ENCODE data around the gene HRH1. TPM values are rescaled to one million over a fixed set of nuclear protein-coding genes. Genes with fewer than 3 reads are reported as not detected.
"Not testable (repeated sequence)": the region's sequence is repeated elsewhere in the genome, so short reads cannot be mapped to it uniquely, and the experiment has no call there.

Gene HRH1
- total RNA-seq, 2 experiments from 2014 or later: not detected

GRCh38 chr3:11173828-11174465, 19.7 kb downstream of the HRH1 start:
- no peaks in the 10 kb centered on the region for H3K9me3 Mint-ChIP-seq
- ChIA-PET CTCF (no interaction called here), POLR2A (no interaction called here)
- no peaks in the 10 kb centered on the region for H3K9me3 ChIP-seq (ENCODE audit: control insufficient read depth in 1 of 2, insufficient read depth in 1 of 2, low read length in 2 of 2)
- H3K4me1 Mint-ChIP-seq (ENCODE audit: low read depth): no peaks in the 10 kb centered on the region
- intact Hi-C loops (cut with DNase I, micrococcal nuclease): no loop called here
- no peak overlapping the region for H3K4me3 Mint-ChIP-seq
- H3K4me1 ChIP-seq (ENCODE audit: insufficient read depth, low read length): no peaks in the 10 kb centered on the region
- H3K36me3 Mint-ChIP-seq (ENCODE audit: low read depth): no peaks in the 10 kb centered on the region
- no peak overlapping the region for H3K27ac ChIP-seq (ENCODE audit: low read depth in 1 of 2, low read length in 2 of 2)
- H3K4me3 ChIP-seq (ENCODE audit: low read length): no peak overlapping the region
- no peaks in the 10 kb centered on the region for H3K36me3 ChIP-seq (ENCODE audit: insufficient read depth, low read length)
- no peaks in the 10 kb centered on the region for H3K27me3 Mint-ChIP-seq
- ATAC-seq (ENCODE audit: poor library complexity) (no peak), DNase-seq (no peak)
- TF ChIP-seq, protein P1, sequence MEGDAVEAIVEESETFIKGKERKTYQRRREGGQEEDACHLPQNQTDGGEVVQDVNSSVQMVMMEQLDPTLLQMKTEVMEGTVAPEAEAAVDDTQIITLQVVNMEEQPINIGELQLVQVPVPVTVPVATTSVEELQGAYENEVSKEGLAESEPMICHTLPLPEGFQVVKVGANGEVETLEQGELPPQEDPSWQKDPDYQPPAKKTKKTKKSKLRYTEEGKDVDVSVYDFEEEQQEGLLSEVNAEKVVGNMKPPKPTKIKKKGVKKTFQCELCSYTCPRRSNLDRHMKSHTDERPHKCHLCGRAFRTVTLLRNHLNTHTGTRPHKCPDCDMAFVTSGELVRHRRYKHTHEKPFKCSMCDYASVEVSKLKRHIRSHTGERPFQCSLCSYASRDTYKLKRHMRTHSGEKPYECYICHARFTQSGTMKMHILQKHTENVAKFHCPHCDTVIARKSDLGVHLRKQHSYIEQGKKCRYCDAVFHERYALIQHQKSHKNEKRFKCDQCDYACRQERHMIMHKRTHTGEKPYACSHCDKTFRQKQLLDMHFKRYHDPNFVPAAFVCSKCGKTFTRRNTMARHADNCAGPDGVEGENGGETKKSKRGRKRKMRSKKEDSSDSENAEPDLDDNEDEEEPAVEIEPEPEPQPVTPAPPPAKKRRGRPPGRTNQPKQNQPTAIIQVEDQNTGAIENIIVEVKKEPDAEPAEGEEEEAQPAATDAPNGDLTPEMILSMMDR (IDR thresholded peaks at IDR 0.05): no peak
- no peaks in the 10 kb centered on the region for H3K27me3 ChIP-seq (ENCODE audit: control insufficient read depth in 1 of 2, insufficient read depth in 2 of 2, low read length in 2 of 2)
- no peak overlapping the region for H3K27ac Mint-ChIP-seq

- Histone ChIP-seq H3K4me1 (ENCODE audit: insufficient read depth, low read length) (no peaks in the 10 kb centered on the region), H3K4me3 (ENCODE audit: low read length) (no peak overlapping the region), H3K36me3 (ENCODE audit: insufficient read depth, low read length) (no peaks in the 10 kb centered on the region), H3K9me3 (ENCODE audit: control insufficient read depth in 1 of 2, insufficient read depth in 1 of 2, low read length in 2 of 2) (no peaks in the 10 kb centered on the region), H3K27me3 (ENCODE audit: control insufficient read depth in 1 of 2, insufficient read depth in 2 of 2, low read length in 2 of 2) (peaks cover 0 to 1% of the 10 kb centered on the region in 2 experiments), H3K27ac (ENCODE audit: low read depth in 1 of 2, low read length in 2 of 2) (no peak overlapping the region)
- no peak overlapping the region for H3K4me3 Mint-ChIP-seq
- no peaks in the 10 kb centered on the region for H3K27me3 Mint-ChIP-seq
- no peak overlapping the region for H3K27ac Mint-ChIP-seq
- TF ChIP-seq, protein P1 (IDR thresholded peaks at IDR 0.05): no peak
- ATAC-seq (ENCODE audit: poor library complexity) (no peak), DNase-seq (no peak)
- ChIA-PET CTCF (no interaction called here), POLR2A (interaction anchor here (0.6 kb wide), 1 partner anchor 623 kb away, joined by 3 read pairs; no protein-coding TSS in a partner anchor)
- intact Hi-C loops (cut with DNase I, micrococcal nuclease): no loop called here
- no peaks in the 10 kb centered on the region for H3K9me3 Mint-ChIP-seq
- no peaks in the 10 kb centered on the region for H3K36me3 Mint-ChIP-seq (ENCODE audit: low read depth)
- no peaks in the 10 kb centered on the region for H3K4me1 Mint-ChIP-seq (ENCODE audit: low read depth)
These were observed 24.1 kb downstream of the HRH1 start for GRCh38 chr3:11178421-11178820.

DNA sequence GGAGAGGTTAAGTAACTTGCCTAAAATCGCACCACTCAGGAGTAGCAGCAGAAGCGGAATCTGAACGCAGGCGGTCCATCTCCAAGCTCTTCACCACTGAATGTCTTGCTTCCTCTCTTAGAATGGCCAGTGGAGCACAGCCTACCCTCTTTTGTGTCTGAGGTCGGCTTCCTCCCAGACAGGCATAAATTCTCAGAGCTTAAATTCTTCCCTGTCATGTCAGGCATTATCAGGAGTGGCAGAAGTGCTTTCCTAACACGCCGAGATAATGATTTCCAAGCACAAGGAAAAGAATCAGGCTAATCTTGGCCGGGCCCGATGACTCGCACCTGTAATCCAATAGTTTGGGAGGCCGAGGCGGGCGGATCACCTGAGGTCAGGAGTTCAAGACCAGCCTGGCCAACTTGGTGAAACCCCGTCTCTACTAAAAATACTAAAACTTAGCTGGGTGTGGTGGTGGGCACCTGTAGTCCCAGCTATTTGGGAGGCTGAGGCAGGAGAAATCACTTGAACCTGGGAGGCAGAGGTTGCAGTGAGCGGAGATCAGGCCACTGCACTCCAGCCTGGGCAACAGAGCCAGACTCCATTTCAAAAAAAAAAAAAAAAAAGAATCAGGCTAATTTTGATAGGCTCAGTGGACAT, 30.2 kb downstream of the HRH1 start:
- H3K36me3 Mint-ChIP-seq (ENCODE audit: low read depth); intact Hi-C loops (cut with DNase I, micrococcal nuclease); H3K4me1 ChIP-seq (ENCODE audit: insufficient read depth, low read length); H3K27ac ChIP-seq (ENCODE audit: low read depth in 1 of 2, low read length in 2 of 2); POLR2A ChIA-PET; H3K27ac Mint-ChIP-seq; H3K36me3 ChIP-seq (ENCODE audit: insufficient read depth, low read length); ATAC-seq (ENCODE audit: poor library complexity); DNase-seq; H3K27me3 ChIP-seq (ENCODE audit: control insufficient read depth in 1 of 2, insufficient read depth in 2 of 2, low read length in 2 of 2); H3K4me1 Mint-ChIP-seq (ENCODE audit: low read depth); H3K9me3 ChIP-seq (ENCODE audit: control insufficient read depth in 1 of 2, insufficient read depth in 1 of 2, low read length in 2 of 2); H3K4me3 Mint-ChIP-seq; H3K9me3 Mint-ChIP-seq; H3K4me3 ChIP-seq (ENCODE audit: low read length); CTCF ChIA-PET: not testable (repeated sequence)
- peaks cover 14% of the 10 kb centered on the region for H3K27me3 Mint-ChIP-seq

Data from CD4-positive, alpha-beta T cell (primary cell).